SK-N-SH (cell line): ENCODE measurements around the gene PXDN. TPM values are rescaled to one million over a fixed set of nuclear protein-coding genes. Genes with fewer than 3 reads are reported as not detected.

ENCODE experiments used
- CTCF ChIA-PET: fragments of 300-600, 350-600 bp; formaldehyde crosslinking; extraction: SDS; loops from one replicate; lab custom pipeline; 2021; lab: Yijun Ruan, JAX
- POLR2A ChIA-PET: fragments of 350-600 bp; sonication (Branson Sonifier 250); formaldehyde crosslinking; extraction: SDS; loops from one replicate; lab custom pipeline; 2020; ENCODE audit warnings: antibody characterized with exemption, inconsistent platforms; lab: Yijun Ruan, JAX
- DNase-seq: peaks from one replicate; pipeline ENCODE4 v3.0.0; 2012
- H2AFZ ChIP-seq: fragments of 200-600 bp; sonication (generic); 2 replicates; pipeline ENCODE4 v1.8.1; 2016; ENCODE audit warnings: antibody characterized with exemption, mild to moderate bottlenecking, low read depth
- H3F3A ChIP-seq: fragments of 200-600 bp; sonication (generic); replicated peaks from 2 replicates; pipeline ENCODE3; 2016; ENCODE audit warnings: antibody characterized with exemption, mild to moderate bottlenecking; ENCODE audit not compliant: insufficient read depth
- H3K27ac ChIP-seq, 2 experiments: fragments of 200-500 bp in 1 of 2; fragments of 200-600 bp in 1 of 2; sonication (Bioruptor generic) in 1 of 2; sonication (generic), shearing (Covaris generic) in 1 of 2; 2 replicates each; pipeline versions ENCODE4 v1.5.1 to v1.6.1; 2014 to 2016; ENCODE audit warnings: low read depth in 2 of 2, inconsistent platforms in 1 of 2, low read length in 1 of 2, mild to moderate bottlenecking in 1 of 2, mixed read lengths in 1 of 2
- H3K27me3 ChIP-seq: fragments of 200-600 bp; sonication (generic), shearing (Covaris generic); 2 replicates; pipeline ENCODE4 v1.6.1; 2016; ENCODE audit warnings: mixed run types; ENCODE audit not compliant: insufficient read depth
- H3K36me3 ChIP-seq, 2 experiments: fragments of 200-500 bp in 1 of 2; fragments of 200-600 bp in 1 of 2; sonication (Bioruptor generic) in 1 of 2; sonication (generic) in 1 of 2; replicated peaks in 1 of 2; 2 replicates each; pipeline versions ENCODE3 to v1.5.1; 2014 to 2016; ENCODE audit warnings: low read length in 1 of 2, mild to moderate bottlenecking in 1 of 2; ENCODE audit not compliant: insufficient read depth in 2 of 2, control insufficient read depth in 1 of 2
- H3K4me1 ChIP-seq, 2 experiments: fragments of 200-500 bp in 1 of 2; fragments of 200-600 bp in 1 of 2; sonication (Bioruptor generic) in 1 of 2; sonication (generic), shearing (Covaris generic) in 1 of 2; 2 replicates each; pipeline versions ENCODE4 v1.5.1 to v1.6.1; 2014 to 2016; ENCODE audit warnings: low read depth in 1 of 2, low read length in 1 of 2, mixed run types in 1 of 2; ENCODE audit not compliant: insufficient read depth in 2 of 2, control insufficient read depth in 1 of 2
- H3K4me2 ChIP-seq: fragments of 200-600 bp; sonication (generic), shearing (Covaris generic); 2 replicates; pipeline ENCODE4 v1.6.1; 2017; ENCODE audit warnings: mixed run types
- H3K4me3 ChIP-seq, 2 experiments: fragments of 200-500 bp in 1 of 2; fragments of 200-600 bp in 1 of 2; sonication (Bioruptor generic) in 1 of 2; sonication (generic), shearing (Covaris generic) in 1 of 2; 2 replicates each; pipeline versions ENCODE4 v1.5.1 to v1.8.1; 2014 to 2016; ENCODE audit warnings: low read depth in 2 of 2, inconsistent platforms in 1 of 2, low read length in 1 of 2, mild to moderate bottlenecking in 1 of 2, mixed read lengths in 1 of 2, moderate library complexity in 1 of 2
- H3K79me2 ChIP-seq: fragments of 200-600 bp; sonication (generic); 2 replicates; pipeline ENCODE4 v1.8.1; 2017; ENCODE audit warnings: mild to moderate bottlenecking; ENCODE audit not compliant: insufficient read depth
- H3K9ac ChIP-seq: fragments of 200-600 bp; sonication (generic); 2 replicates; pipeline ENCODE4 v1.6.1; 2017; ENCODE audit warnings: mixed run types
- H3K9me2 ChIP-seq: fragments of 200-600 bp; sonication (generic); 2 replicates; pipeline ENCODE4 v1.6.1; 2017; ENCODE audit warnings: mixed run types
- H3K9me3 ChIP-seq: fragments of 200-600 bp; sonication (generic); 2 replicates; pipeline ENCODE4 v1.6.1; 2017; ENCODE audit warnings: mixed run types, mild to moderate bottlenecking, moderate library complexity
- H4K20me1 ChIP-seq: fragments of 200-600 bp; sonication (generic); 2 replicates; pipeline ENCODE4 v1.6.1; 2017; ENCODE audit warnings: mild to moderate bottlenecking, mixed run types; ENCODE audit not compliant: insufficient read depth
- EP300 ChIP-seq, 2 experiments: IDR thresholded peaks; 2 replicates each; pipeline versions ENCODE4 v1.4.0 to v1.6.1; 2012; ENCODE audit warnings: borderline replicate concordance in 1 of 2, low read depth in 1 of 2, low read length in 1 of 2
- FOXJ3 ChIP-seq: sonication (generic); formaldehyde crosslinking; IDR thresholded peaks from 2 replicates; pipeline ENCODE4 v1.5.1; 2020; ENCODE audit warnings: mild to moderate bottlenecking, missing genetic modification reagents
- GABPA ChIP-seq: IDR thresholded peaks from 2 replicates; pipeline ENCODE4 v1.4.0; 2012; ENCODE audit warnings: low read depth, mild to moderate bottlenecking
- MEF2A ChIP-seq: IDR thresholded peaks from 2 replicates; pipeline ENCODE4 v1.4.0; 2012; ENCODE audit warnings: low read depth, borderline replicate concordance
- MXI1 ChIP-seq: IDR thresholded peaks from 2 replicates; pipeline ENCODE4 v1.6.1; 2012; ENCODE audit warnings: mild to moderate bottlenecking, low read depth, low read length, improper control_type of control experiment
- NFIC ChIP-seq: IDR thresholded peaks from 2 replicates; pipeline ENCODE4 v1.4.0; 2012; ENCODE audit warnings: borderline replicate concordance
- POLR2AphosphoS5 ChIP-seq: IDR thresholded peaks from 2 replicates; pipeline ENCODE4 v1.6.1; 2012; ENCODE audit warnings: low read depth, low read length
- RAD21 ChIP-seq: IDR thresholded peaks from 2 replicates; pipeline ENCODE4 v1.6.1; 2012; ENCODE audit warnings: mild to moderate bottlenecking, low read length
- RCOR1 ChIP-seq: fragments of 150-350 bp; IDR thresholded peaks from 2 replicates; pipeline ENCODE4 v1.6.1; 2017; ENCODE audit warnings: antibody characterized with exemption, low read length
- RXRA ChIP-seq: IDR thresholded peaks from 2 replicates; pipeline ENCODE4 v1.4.0; 2012; ENCODE audit warnings: low read depth, mild to moderate bottlenecking, borderline replicate concordance
- SIN3A ChIP-seq: IDR thresholded peaks from 2 replicates; pipeline ENCODE4 v1.6.1; 2012; ENCODE audit warnings: low read depth, mild to moderate bottlenecking, low read length, moderate library complexity, borderline replicate concordance
- SMC3 ChIP-seq: IDR thresholded peaks from 2 replicates; pipeline ENCODE4 v1.6.1; 2012; ENCODE audit warnings: low read depth, low read length, improper control_type of control experiment
- TCF12 ChIP-seq: IDR thresholded peaks from 2 replicates; pipeline ENCODE4 v1.4.0; 2012
- TEAD4 ChIP-seq: IDR thresholded peaks from 2 replicates; pipeline ENCODE4 v1.4.0; 2012; ENCODE audit warnings: mild to moderate bottlenecking, borderline replicate concordance; ENCODE audit not compliant: insufficient read depth
- USF2 ChIP-seq: fragments of 150-350 bp; IDR thresholded peaks from 2 replicates; pipeline ENCODE4 v1.6.1; 2017; ENCODE audit warnings: antibody characterized with exemption, low read length, low read depth, borderline replicate concordance
- YY1 ChIP-seq: IDR thresholded peaks from 2 replicates; pipeline ENCODE4 v1.4.0; 2012; ENCODE audit warnings: low read depth, mild to moderate bottlenecking
- WGBS: methylation state at CpG from one replicate; pipeline ENCODE4 v1.1.6; 2017; ENCODE audit warnings: low lambda C conversion rate; 5-methylcytosine and 5-hydroxymethylcytosine counted together
- polyA plus RNA-seq, 3 experiments: library from polyadenylated mRNA; depleted of rRNA; stranded (reverse); fragments of >200 nt; gene quantifications; 2 replicates each; pipeline ENCODE4 v1.2.3, GENCODE V29; 2012
- TF ChIP-seq, protein P1 (sequence below): IDR thresholded peaks from 2 replicates; pipeline ENCODE4 v1.4.0; 2012; ENCODE audit warnings: low read depth
- TF ChIP-seq, protein P2 (sequence below): IDR thresholded peaks from 2 replicates; pipeline ENCODE4; 2012
- TF ChIP-seq, protein P3 (sequence below): IDR thresholded peaks from 2 replicates; pipeline ENCODE4 v1.6.1; 2012; ENCODE audit warnings: mild to moderate bottlenecking, low read depth, low read length, moderate library complexity

Gene PXDN
- polyA plus RNA-seq, 1 of the 3 experiments (the other 2 are of a cell fraction): 146 TPM

DNA sequence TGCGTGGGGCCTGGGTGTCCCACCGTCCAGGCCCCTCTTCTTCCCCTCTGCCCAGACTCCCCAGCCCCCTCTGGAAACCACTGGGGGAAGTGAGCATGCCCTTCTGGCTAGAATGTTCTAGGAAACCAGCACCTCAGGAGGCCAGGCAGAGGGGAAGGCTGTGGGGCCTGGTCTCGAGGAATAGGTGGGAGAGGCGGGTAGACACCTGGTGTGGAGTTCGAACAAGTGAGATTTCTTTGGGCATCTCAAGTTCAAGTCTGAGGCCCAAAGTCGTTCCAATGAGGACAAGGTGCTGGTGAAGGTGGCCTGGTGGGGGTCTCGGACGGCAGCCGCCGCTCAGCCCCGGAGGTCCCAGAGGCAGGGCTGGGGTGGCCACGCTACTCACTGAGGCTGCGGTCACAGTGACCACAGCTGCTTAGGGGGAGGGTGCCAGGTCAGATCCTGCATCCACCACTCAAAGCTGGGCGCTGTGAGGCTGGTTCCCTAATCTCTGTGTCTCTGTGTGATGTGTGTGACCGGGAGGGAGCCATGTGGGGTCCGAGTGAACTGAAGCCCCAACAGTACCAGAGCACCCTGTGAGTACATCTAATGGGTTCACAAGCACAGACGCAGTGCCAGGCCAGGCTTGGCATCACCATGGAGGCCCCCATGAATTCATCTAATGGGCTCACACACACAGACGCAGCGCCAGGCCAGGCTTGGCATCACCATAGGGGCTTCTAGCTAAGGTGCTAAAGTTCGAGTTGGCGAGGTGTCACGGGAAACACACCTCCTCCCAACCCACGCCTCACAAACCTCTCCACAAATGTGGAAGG, 26.5 kb upstream of the PXDN start:
- no peak overlapping the region for H3K4me2 ChIP-seq
- no peaks in the 10 kb centered on the region for H3K79me2 ChIP-seq
- no peak overlapping the region for H2AFZ ChIP-seq
- no peaks in the 10 kb centered on the region for H3F3A ChIP-seq
- no peaks in the 10 kb centered on the region for H3K9me2 ChIP-seq
- no peaks in the 10 kb centered on the region; a peak in 1 of 4 replicates for H3K4me1 ChIP-seq
- H3K9ac ChIP-seq: no peak overlapping the region
- no peak overlapping the region for H3K27ac ChIP-seq
- ChIA-PET CTCF (interaction anchor here (0.5 to 8.8 kb wide), 37 partner anchors 13 to 1594 kb away, joined by 3 to 122 read pairs (median 7); partner anchors contain the start of gene PXDN), POLR2A (no interaction called here)
- H3K4me3 ChIP-seq: no peak overlapping the region
- no peaks in the 10 kb centered on the region for H3K36me3 ChIP-seq
- DNase-seq: no peak
- H3K27me3 ChIP-seq: no peaks in the 10 kb centered on the region
- no peak for TF ChIP-seq SMC3
- no peak for TF ChIP-seq POLR2AphosphoS5
- TF ChIP-seq, protein P1, sequence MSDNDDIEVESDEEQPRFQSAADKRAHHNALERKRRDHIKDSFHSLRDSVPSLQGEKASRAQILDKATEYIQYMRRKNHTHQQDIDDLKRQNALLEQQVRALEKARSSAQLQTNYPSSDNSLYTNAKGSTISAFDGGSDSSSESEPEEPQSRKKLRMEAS: no peak
- TF ChIP-seq, protein P2, sequence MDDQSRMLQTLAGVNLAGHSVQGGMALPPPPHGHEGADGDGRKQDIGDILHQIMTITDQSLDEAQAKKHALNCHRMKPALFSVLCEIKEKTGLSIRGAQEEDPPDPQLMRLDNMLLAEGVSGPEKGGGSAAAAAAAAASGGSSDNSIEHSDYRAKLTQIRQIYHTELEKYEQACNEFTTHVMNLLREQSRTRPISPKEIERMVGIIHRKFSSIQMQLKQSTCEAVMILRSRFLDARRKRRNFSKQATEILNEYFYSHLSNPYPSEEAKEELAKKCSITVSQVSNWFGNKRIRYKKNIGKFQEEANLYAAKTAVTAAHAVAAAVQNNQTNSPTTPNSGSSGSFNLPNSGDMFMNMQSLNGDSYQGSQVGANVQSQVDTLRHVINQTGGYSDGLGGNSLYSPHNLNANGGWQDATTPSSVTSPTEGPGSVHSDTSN: no peak
- no peak for TF ChIP-seq GABPA
- TF ChIP-seq TCF12: no peak
- H4K20me1 ChIP-seq: no peaks in the 10 kb centered on the region
- 53% methylated on average over 14 of the region's 23 CpGs for WGBS
- no peaks in the 10 kb centered on the region for H3K9me3 ChIP-seq

DNA sequence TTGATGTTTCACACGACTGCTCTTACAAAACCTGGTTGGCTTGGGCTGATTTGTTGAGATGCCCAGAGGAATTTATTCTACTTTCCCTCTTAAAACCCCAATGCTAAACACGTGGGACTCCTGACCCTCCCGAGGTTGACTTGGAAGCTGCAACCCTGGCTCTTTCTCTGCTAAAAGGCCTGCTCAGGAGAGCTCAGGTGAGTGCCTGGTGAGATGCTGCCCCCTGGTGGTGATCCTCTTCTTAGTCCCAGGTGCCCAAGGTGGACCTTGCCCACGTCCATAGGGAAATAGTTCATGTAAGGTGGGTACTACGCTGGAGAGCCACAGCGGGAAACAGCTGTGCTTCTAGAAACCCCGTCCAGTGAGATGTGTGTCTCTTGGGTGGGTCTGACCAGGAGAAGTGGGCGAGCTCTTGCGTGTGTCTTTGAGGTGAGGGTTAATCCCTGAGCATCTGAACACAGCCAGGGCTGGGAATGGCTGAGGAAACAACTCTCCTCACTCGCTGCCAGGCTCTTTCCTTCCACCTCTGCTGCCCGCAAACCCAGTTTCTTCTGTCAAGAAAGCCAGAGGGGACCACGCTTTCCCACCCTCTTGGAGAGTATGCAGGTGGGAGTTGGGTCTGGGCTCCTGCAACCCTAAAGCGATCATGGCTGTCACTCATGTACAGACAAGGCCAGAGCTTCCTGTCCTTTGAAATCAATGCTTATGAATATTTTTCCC, 25.5 kb upstream of the PXDN start:
- H3K4me3 ChIP-seq: no peak overlapping the region; a peak in 1 of 4 replicates
- H3K4me2 ChIP-seq: no peak overlapping the region
- H4K20me1 ChIP-seq: no peaks in the 10 kb centered on the region
- H3K9ac ChIP-seq: no peak overlapping the region
- WGBS: 49% methylated on average over 13 of the region's 13 CpGs
- no peaks in the 10 kb centered on the region for H3K79me2 ChIP-seq
- no peaks in the 10 kb centered on the region for H3F3A ChIP-seq
- H3K27me3 ChIP-seq: no peaks in the 10 kb centered on the region
- H3K9me3 ChIP-seq: no peaks in the 10 kb centered on the region
- CTCF ChIA-PET: interaction anchor here (0.5 to 8.8 kb wide), 79 partner anchors 9 to 1595 kb away, joined by 3 to 122 read pairs (median 6); partner anchors contain the start of gene PXDN
- H3K27ac ChIP-seq: no peak overlapping the region
- DNase-seq: peak; percentile 93
- POLR2A ChIA-PET: no interaction called here
- no peaks in the 10 kb centered on the region for H3K36me3 ChIP-seq
- no peak overlapping the region for H2AFZ ChIP-seq
- no peaks in the 10 kb centered on the region for H3K9me2 ChIP-seq
- no peaks in the 10 kb centered on the region; a peak in 1 of 4 replicates for H3K4me1 ChIP-seq
- TF ChIP-seq MEF2A: no peak
- TF ChIP-seq YY1: no peak
- TF ChIP-seq RAD21: peak; percentile 93
- TF ChIP-seq RCOR1: no peak
- no peak for TF ChIP-seq TEAD4
- TF ChIP-seq SIN3A: no peak
- no peak for TF ChIP-seq EP300 (IDR thresholded peaks at IDR 0.05; ENCODE audit: borderline replicate concordance in 1 of 2, low read depth in 1 of 2, low read length in 1 of 2)
- TF ChIP-seq USF2: no peak
- TF ChIP-seq MXI1: no peak
- TF ChIP-seq SMC3: peak; percentile 89
- no peak for TF ChIP-seq NFIC
- TF ChIP-seq, protein P3, sequence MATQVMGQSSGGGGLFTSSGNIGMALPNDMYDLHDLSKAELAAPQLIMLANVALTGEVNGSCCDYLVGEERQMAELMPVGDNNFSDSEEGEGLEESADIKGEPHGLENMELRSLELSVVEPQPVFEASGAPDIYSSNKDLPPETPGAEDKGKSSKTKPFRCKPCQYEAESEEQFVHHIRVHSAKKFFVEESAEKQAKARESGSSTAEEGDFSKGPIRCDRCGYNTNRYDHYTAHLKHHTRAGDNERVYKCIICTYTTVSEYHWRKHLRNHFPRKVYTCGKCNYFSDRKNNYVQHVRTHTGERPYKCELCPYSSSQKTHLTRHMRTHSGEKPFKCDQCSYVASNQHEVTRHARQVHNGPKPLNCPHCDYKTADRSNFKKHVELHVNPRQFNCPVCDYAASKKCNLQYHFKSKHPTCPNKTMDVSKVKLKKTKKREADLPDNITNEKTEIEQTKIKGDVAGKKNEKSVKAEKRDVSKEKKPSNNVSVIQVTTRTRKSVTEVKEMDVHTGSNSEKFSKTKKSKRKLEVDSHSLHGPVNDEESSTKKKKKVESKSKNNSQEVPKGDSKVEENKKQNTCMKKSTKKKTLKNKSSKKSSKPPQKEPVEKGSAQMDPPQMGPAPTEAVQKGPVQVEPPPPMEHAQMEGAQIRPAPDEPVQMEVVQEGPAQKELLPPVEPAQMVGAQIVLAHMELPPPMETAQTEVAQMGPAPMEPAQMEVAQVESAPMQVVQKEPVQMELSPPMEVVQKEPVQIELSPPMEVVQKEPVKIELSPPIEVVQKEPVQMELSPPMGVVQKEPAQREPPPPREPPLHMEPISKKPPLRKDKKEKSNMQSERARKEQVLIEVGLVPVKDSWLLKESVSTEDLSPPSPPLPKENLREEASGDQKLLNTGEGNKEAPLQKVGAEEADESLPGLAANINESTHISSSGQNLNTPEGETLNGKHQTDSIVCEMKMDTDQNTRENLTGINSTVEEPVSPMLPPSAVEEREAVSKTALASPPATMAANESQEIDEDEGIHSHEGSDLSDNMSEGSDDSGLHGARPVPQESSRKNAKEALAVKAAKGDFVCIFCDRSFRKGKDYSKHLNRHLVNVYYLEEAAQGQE: no peak
- TF ChIP-seq FOXJ3: no peak
- TF ChIP-seq RXRA: no peak
